IMR-90 (cell line): ENCODE data around the gene OR4E1. TPM values are rescaled to one million over a fixed set of nuclear protein-coding genes. Genes with fewer than 3 reads are reported as not detected.

ENCODE experiments used
- ATAC-seq: fragments of 200-7000 bp; cut with Tn5 transposase; 2 replicates; pipeline ENCODE4 v1.9.1; 2020; ENCODE audit warnings: low read depth, mild to moderate bottlenecking, moderate library complexity
- BruUV-seq: library from RNA; stranded (reverse); fragments of 400-500 nt; replicated peaks from 2 replicates; lab custom pipeline; 2021; lab: Mats Ljungman, UMichigan
- CTCF ChIA-PET: fragments of 300-600 bp; formaldehyde crosslinking; extraction: SDS; loops from one replicate; lab custom pipeline; 2021; ENCODE audit warnings: antibody characterized with exemption; lab: Yijun Ruan, JAX
- POLR2A ChIA-PET: fragments of 300-600 bp; sonication (Branson Sonifier 250); formaldehyde crosslinking; loops from one replicate; lab custom pipeline; 2022; ENCODE audit warnings: antibody characterized with exemption; ENCODE audit not compliant: unreplicated experiment; lab: Charles Lee
- DNase-seq: peaks from one replicate; pipeline ENCODE4 v3.0.0; 2013
- H2AFZ ChIP-seq: replicated peaks from 2 replicates; pipeline ENCODE3; 2013; ENCODE audit warnings: low read length, mild to moderate bottlenecking; ENCODE audit not compliant: poor library complexity
- H2AK5ac ChIP-seq: 2 replicates; pipeline ENCODE4 v1.6.1; 2013; ENCODE audit warnings: low read depth, low read length, inconsistent platforms
- H2AK9ac ChIP-seq: replicated peaks from 2 replicates; pipeline ENCODE3; 2013; ENCODE audit warnings: mild to moderate bottlenecking, low read depth, low read length, moderate library complexity; ENCODE audit not compliant: poor library complexity
- H2BK120ac ChIP-seq: 2 replicates; pipeline ENCODE4 v1.6.1; 2013; ENCODE audit warnings: low read depth, low read length, inconsistent platforms
- H2BK15ac ChIP-seq: 3 replicates; pipeline ENCODE4 v1.6.1; 2013; ENCODE audit warnings: low read depth, low read length, inconsistent platforms
- H2BK20ac ChIP-seq: 2 replicates; pipeline ENCODE4 v1.6.1; 2013; ENCODE audit warnings: low read depth, mild to moderate bottlenecking, inconsistent platforms, low read length, moderate library complexity
- H2BK5ac ChIP-seq: 2 replicates; pipeline ENCODE4 v1.6.1; 2013; ENCODE audit warnings: mild to moderate bottlenecking, low read depth, low read length, inconsistent platforms; ENCODE audit not compliant: poor library complexity, severe bottlenecking
- H3K14ac ChIP-seq: replicated peaks from 2 replicates; pipeline ENCODE4 v1.6.1; 2013; ENCODE audit warnings: low read depth, low read length, inconsistent platforms
- H3K18ac ChIP-seq: 2 replicates; pipeline ENCODE4 v1.6.1; 2013; ENCODE audit warnings: low read depth, low read length, control low read depth
- H3K23ac ChIP-seq: 2 replicates; pipeline ENCODE4 v1.6.1; 2013; ENCODE audit warnings: low read depth, low read length, inconsistent platforms
- H3K27ac ChIP-seq: 2 replicates; pipeline ENCODE4 v1.5.1; 2013; ENCODE audit warnings: mild to moderate bottlenecking, control low read depth, low read length; ENCODE audit not compliant: insufficient read depth
- H3K27me3 ChIP-seq: 2 replicates; pipeline ENCODE4 v1.6.1; 2013; ENCODE audit warnings: low read length; ENCODE audit not compliant: control insufficient read depth, insufficient read depth
- H3K36me3 ChIP-seq: 2 replicates; pipeline ENCODE4 v1.6.1; 2013; ENCODE audit warnings: low read length, mixed read lengths; ENCODE audit not compliant: control insufficient read depth, insufficient read depth
- H3K4ac ChIP-seq: 2 replicates; pipeline ENCODE4 v1.6.1; 2013; ENCODE audit warnings: low read depth, low read length, inconsistent platforms
- H3K4me1 ChIP-seq: 2 replicates; pipeline ENCODE4 v1.6.1; 2013; ENCODE audit warnings: low read length, mixed read lengths; ENCODE audit not compliant: control insufficient read depth, insufficient read depth
- H3K4me2 ChIP-seq: 2 replicates; pipeline ENCODE4 v1.6.1; 2013; ENCODE audit warnings: low read depth, mild to moderate bottlenecking, control low read depth, low read length, moderate library complexity
- H3K4me3 ChIP-seq: 2 replicates; pipeline ENCODE4 v1.5.1; 2013; ENCODE audit warnings: low read depth, mild to moderate bottlenecking, control low read depth, low read length, moderate library complexity; ENCODE audit not compliant: insufficient read depth
- H3K56ac ChIP-seq: 2 replicates; pipeline ENCODE4 v1.6.1; 2013; ENCODE audit warnings: low read length, inconsistent platforms; ENCODE audit not compliant: insufficient read depth; ENCODE audit errors: extremely low read depth
- H3K79me1 ChIP-seq, 2 experiments: 2 replicates each; pipeline ENCODE4 v1.6.1; 2013; ENCODE audit warnings: low read length in 2 of 2, inconsistent platforms in 1 of 2, low read depth in 1 of 2
- H3K9ac ChIP-seq: 2 replicates; pipeline ENCODE4 v1.6.1; 2013; ENCODE audit warnings: low read depth, low read length, control low read depth
- H3K9me1 ChIP-seq: 2 replicates; pipeline ENCODE4 v1.6.1; 2013; ENCODE audit warnings: low read length, inconsistent platforms; ENCODE audit not compliant: insufficient read depth
- H3K9me3 ChIP-seq: 2 replicates; pipeline ENCODE4 v1.6.1; 2013; ENCODE audit warnings: low read length; ENCODE audit not compliant: control insufficient read depth, insufficient read depth
- H4K20me1 ChIP-seq: 2 replicates; pipeline ENCODE4 v1.6.1; 2013; ENCODE audit warnings: low read length, inconsistent platforms; ENCODE audit not compliant: insufficient read depth
- H4K5ac ChIP-seq: 2 replicates; pipeline ENCODE4 v1.6.1; 2013; ENCODE audit warnings: mild to moderate bottlenecking, low read depth, low read length, control low read depth
- H4K8ac ChIP-seq, 2 experiments: 2 replicates each; pipeline ENCODE4 v1.6.1; 2013; ENCODE audit warnings: low read depth in 2 of 2, low read length in 2 of 2, control low read depth in 1 of 2, inconsistent platforms in 1 of 2
- H4K91ac ChIP-seq: 2 replicates; pipeline ENCODE4 v1.6.1; 2013; ENCODE audit warnings: low read depth, low read length, inconsistent platforms; ENCODE audit not compliant: insufficient read depth
- CTCF ChIP-seq: conservative IDR thresholded peaks from 2 replicates; pipeline ENCODE4 v1.5.1; 2012; ENCODE audit warnings: mild to moderate bottlenecking, low read depth, low read length, improper control_type of control experiment
- FOS ChIP-seq: fragments of 150-350 bp; IDR thresholded peaks from 2 replicates; pipeline ENCODE4 v1.6.1; 2016; ENCODE audit warnings: low read depth, low read length
- POLR2A ChIP-seq: IDR thresholded peaks from 2 replicates; pipeline ENCODE4 v1.6.1; 2012; ENCODE audit warnings: mild to moderate bottlenecking, low read depth, low read length
- RCOR1 ChIP-seq: IDR thresholded peaks from 2 replicates; pipeline ENCODE4 v1.6.1; 2012; ENCODE audit warnings: mild to moderate bottlenecking, low read length, improper control_type of control experiment; ENCODE audit not compliant: insufficient replicate concordance
- USF2 ChIP-seq: fragments of 150-350 bp; IDR thresholded peaks from 2 replicates; pipeline ENCODE4 v1.6.1; 2017; ENCODE audit warnings: mild to moderate bottlenecking, antibody characterized with exemption, low read length, low read depth
- WGBS, 2 experiments: methylation state at CpG; one replicate each; pipeline versions ENCODE4 v1.1.5 to v1.1.7; 2013; ENCODE audit warnings: missing lambda C conversion rate in 2 of 2; ENCODE audit not compliant: insufficient read length in 1 of 2; ENCODE audit errors: extremely low coverage in 2 of 2; 5-methylcytosine and 5-hydroxymethylcytosine counted together
- dilution Hi-C: fragments of 300-500 bp; cut with HindIII; formaldehyde crosslinking; loops from one replicate; pipeline ENCODE4 v1.14.3; 2018; ENCODE audit warnings: low sequenced_read_pairs; ENCODE audit not compliant: unreplicated experiment
- in situ Hi-C: fragments of 300-500 bp; cut with MboI; formaldehyde crosslinking; loops from 3 replicates; pipeline ENCODE4 v1.14.3; 2019; ENCODE audit warnings: low sequenced_read_pairs, inconsistent platforms, mixed read lengths
- intact Hi-C: fragments of 100-400 bp; cut with micrococcal nuclease; formaldehyde crosslinking; loops from 2 replicates; pipeline ENCODE4 v1.10.0; 2022
- polyA plus RNA-seq, 3 experiments: library from polyadenylated mRNA; depleted of rRNA; stranded (reverse); fragments of >200 nt; gene quantifications; 2 replicates each; pipeline ENCODE4 v1.2.3, GENCODE V29; 2012; ENCODE audit warnings: low replicate concordance in 1 of 3
- total RNA-seq: library from RNA; depleted of rRNA; stranded (reverse); fragments of >200 nt; gene quantifications from 2 replicates; pipeline ENCODE4 v1.2.3, GENCODE V29; 2012

Gene OR4E1
- total and polyA plus RNA-seq, 2 of the 4 experiments (the other 2 are of a cell fraction), result not detected

GRCh38 chr14:21703357-21704326, 30.0 kb upstream of the OR4E1 start:
- no peak overlapping the region for H4K8ac ChIP-seq
- H3K14ac ChIP-seq, result no peak overlapping the region
- H2AK9ac ChIP-seq, result no peak overlapping the region
- no peak overlapping the region for H3K18ac ChIP-seq
- H3K23ac ChIP-seq, result no peak overlapping the region
- no peaks in the 10 kb centered on the region for H3K36me3 ChIP-seq
- no CpG with 5 or more reads among the region's 2 CpGs for WGBS, 2 experiments
- no peaks in the 10 kb centered on the region for H3K9me1 ChIP-seq
- POLR2A ChIA-PET, result no interaction called here
- no peak overlapping the region for H3K9ac ChIP-seq
- intact Hi-C loops (no loop called here), in situ Hi-C loops (no loop called here), dilution Hi-C loops (no loop called here)
- no peaks in the 10 kb centered on the region for H3K4me1 ChIP-seq
- no peak overlapping the region for H2BK20ac ChIP-seq
- H2BK120ac ChIP-seq, result no peak overlapping the region
- CTCF ChIA-PET, result no interaction called here
- no peak overlapping the region for H3K4ac ChIP-seq
- no peak for ATAC-seq
- H4K20me1 ChIP-seq, result no peaks in the 10 kb centered on the region
- TF ChIP-seq USF2, result no peak
- no peak for TF ChIP-seq RCOR1
- no peak for TF ChIP-seq POLR2A
- no peak for TF ChIP-seq CTCF
- TF ChIP-seq FOS, result no peak
- no peak overlapping the region for H4K91ac ChIP-seq
- no peak overlapping the region for H4K5ac ChIP-seq
- no peaks in the 10 kb centered on the region for H3K27me3 ChIP-seq
- H3K27ac ChIP-seq, result no peak overlapping the region
- no peak overlapping the region for H3K4me3 ChIP-seq
- H3K9me3 ChIP-seq, result no peaks in the 10 kb centered on the region
- no peak overlapping the region for H2BK15ac ChIP-seq
- DNase-seq, result no peak
- no peaks in the 10 kb centered on the region for H3K79me1 ChIP-seq
- no peak overlapping the region for H2BK5ac ChIP-seq
- no peak overlapping the region for H2AFZ ChIP-seq
- no TSS peak for BruUV-seq
- no peak overlapping the region for H2AK5ac ChIP-seq
- H3K56ac ChIP-seq, result no peak overlapping the region
- H3K4me2 ChIP-seq, result no peak overlapping the region
